Thyroid gland (tissue), 4 donors: Measurements from ENCODE around the gene CPA1. TPM values are rescaled to one million over a fixed set of nuclear protein-coding genes. Genes with fewer than 3 reads are reported as not detected.

Source experiments
- DNase-seq, 2 donors: peaks; one replicate each; pipeline ENCODE4 v3.0.0-alpha.2; 2019
- H3K27ac ChIP-seq, 3 donors: fragments of 200-600 bp; sonication (generic); 1 replicate in 2 of 3; 2 replicates in 1 of 3; pipeline ENCODE4 v1.5.1; 2016 to 2019; ENCODE audit warnings: mild to moderate bottlenecking in 1 of 3, moderate library complexity in 1 of 3
- H3K27me3 ChIP-seq: fragments of 200-600 bp; sonication (generic); one replicate; pipeline ENCODE4 v1.5.1; 2019
- H3K36me3 ChIP-seq, 2 donors: fragments of 200-600 bp; sonication (generic); one replicate each; pipeline ENCODE4 v1.5.1; 2016 to 2019
- H3K4me1 ChIP-seq, 2 donors: fragments of 200-600 bp; sonication (generic); one replicate each; pipeline ENCODE4 v1.5.1; 2017 to 2019
- H3K4me3 ChIP-seq, 3 donors: fragments of 200-600 bp; sonication (generic); replicated peaks in 1 of 3; 1 replicate in 2 of 3; 2 replicates in 1 of 3; pipeline ENCODE4 v1.5.1; 2016; ENCODE audit warnings: mild to moderate bottlenecking in 1 of 3
- H3K9me3 ChIP-seq: fragments of 200-600 bp; sonication (generic); one replicate; pipeline ENCODE4 v1.5.1; 2017
- POLR2A ChIP-seq, 2 donors: fragments of 450-650 bp; IDR thresholded peaks; one replicate each; pipeline ENCODE4 v1.6.1; 2017; ENCODE audit warnings: antibody characterized with exemption in 2 of 2, mild to moderate bottlenecking in 2 of 2, moderate library complexity in 1 of 2
- WGBS, 2 donors: methylation state at CpG; one replicate each; pipeline ENCODE4 v1.1.5; 2017; 5-methylcytosine and 5-hydroxymethylcytosine counted together
- intact Hi-C: fragments of 100-400 bp; cut with DNase I; formaldehyde crosslinking; loops from one replicate; pipeline ENCODE4 v1.15.1; 2023
- total RNA-seq, 4 donors: library from RNA; depleted of rRNA; stranded (reverse); fragments of >200 nt; gene quantifications; one replicate each; pipeline ENCODE4 v1.2.3, GENCODE V29; 2016
- TF ChIP-seq, protein P1 (sequence below), 6 experiments: fragments of 200-600 bp in 3 of 6; fragments of 450-650 bp in 3 of 6; sonication (generic) in 3 of 6; IDR thresholded peaks; one replicate each; pipeline ENCODE4 v1.5.1; 2016 to 2019; ENCODE audit warnings: antibody characterized with exemption in 6 of 6, mild to moderate bottlenecking in 2 of 6, inconsistent platforms in 1 of 6, moderate library complexity in 1 of 6

CPA1 gene
- total RNA-seq, 4 donors from 2014 or later = 1.3 TPM; not detected in 3

DNA sequence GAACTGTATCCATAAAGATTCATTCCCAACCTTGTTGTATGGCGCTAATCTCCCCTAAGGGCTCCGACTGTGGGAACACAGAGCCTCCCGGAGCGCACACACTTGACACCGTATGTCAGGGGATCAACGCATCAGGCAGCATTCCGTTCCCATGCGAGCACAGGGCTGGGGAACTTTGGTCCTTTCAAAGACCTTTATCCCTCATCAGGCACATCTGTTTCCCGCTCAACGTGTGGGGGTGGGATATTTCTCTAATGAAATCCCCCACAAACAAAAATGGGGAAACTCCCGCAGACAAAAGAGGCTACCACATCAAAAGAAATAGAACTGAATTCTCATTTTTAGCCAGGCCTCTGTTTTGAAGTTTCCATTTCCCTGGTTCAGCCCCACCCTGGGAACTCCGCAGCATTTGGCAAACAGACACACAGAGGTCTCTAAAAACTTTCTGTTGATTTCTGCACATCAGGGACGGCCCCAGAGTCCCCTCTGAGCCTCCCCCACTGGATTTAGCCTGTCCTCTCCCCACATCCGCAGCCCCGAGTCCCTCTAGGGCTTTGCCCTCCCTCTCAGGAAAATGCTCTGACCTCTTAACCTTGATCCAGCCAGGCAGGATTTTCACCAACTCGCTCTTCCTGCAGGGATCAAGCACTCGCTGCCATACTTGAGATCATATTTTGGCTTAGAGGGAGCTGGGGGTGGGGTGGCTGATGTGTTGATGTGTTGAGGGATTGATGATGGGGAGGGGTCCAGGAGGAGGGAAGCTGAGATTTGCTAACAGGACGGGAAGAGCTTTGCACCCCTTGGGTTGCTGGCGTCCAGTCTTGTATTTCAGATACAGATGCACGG, 29.1 kb upstream of the CPA1 start:
- TF ChIP-seq, protein P1, sequence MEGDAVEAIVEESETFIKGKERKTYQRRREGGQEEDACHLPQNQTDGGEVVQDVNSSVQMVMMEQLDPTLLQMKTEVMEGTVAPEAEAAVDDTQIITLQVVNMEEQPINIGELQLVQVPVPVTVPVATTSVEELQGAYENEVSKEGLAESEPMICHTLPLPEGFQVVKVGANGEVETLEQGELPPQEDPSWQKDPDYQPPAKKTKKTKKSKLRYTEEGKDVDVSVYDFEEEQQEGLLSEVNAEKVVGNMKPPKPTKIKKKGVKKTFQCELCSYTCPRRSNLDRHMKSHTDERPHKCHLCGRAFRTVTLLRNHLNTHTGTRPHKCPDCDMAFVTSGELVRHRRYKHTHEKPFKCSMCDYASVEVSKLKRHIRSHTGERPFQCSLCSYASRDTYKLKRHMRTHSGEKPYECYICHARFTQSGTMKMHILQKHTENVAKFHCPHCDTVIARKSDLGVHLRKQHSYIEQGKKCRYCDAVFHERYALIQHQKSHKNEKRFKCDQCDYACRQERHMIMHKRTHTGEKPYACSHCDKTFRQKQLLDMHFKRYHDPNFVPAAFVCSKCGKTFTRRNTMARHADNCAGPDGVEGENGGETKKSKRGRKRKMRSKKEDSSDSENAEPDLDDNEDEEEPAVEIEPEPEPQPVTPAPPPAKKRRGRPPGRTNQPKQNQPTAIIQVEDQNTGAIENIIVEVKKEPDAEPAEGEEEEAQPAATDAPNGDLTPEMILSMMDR (IDR thresholded peaks at IDR 0.05) = no peak
- TF ChIP-seq POLR2A (IDR thresholded peaks at IDR 0.05) = no peak
- WGBS, 2 donors = 53 to 68% methylated on average over 20 of the region's 20 CpGs
- peak overlapping the region in 2 of 3 donors; percentile 19 to 66 for H3K27ac ChIP-seq
- no peaks in the 10 kb centered on the region for H3K9me3 ChIP-seq
- intact Hi-C loops = no loop called here
- peaks cover 9 to 10% of the 10 kb centered on the region in 2 donors for H3K4me1 ChIP-seq
- H3K27me3 ChIP-seq = no peaks in the 10 kb centered on the region
- no peaks in the 10 kb centered on the region for H3K36me3 ChIP-seq
- H3K4me3 ChIP-seq = no peak overlapping the region
- DNase-seq = no peak

DNA sequence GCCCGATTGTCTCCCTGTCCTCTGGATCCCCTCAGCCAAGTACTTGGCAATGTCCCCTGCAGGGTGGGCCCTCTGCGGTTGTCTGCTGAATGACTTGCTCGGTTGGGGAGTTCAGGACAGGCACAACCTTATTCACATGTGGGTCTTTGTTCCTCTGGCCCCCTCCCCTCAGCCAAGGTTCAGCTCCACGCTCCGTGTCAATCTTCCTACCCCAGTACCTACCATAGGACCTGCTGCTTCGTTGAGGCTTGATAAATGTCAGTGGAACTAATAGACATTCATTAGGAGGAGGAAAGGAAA, 28.6 kb upstream of the CPA1 start:
- no peak for TF ChIP-seq POLR2A (IDR thresholded peaks at IDR 0.05)
- Histone ChIP-seq H3K36me3 (no peaks in the 10 kb centered on the region), H3K4me1 (peaks cover 15 to 16% of the 10 kb centered on the region in 2 donors), H3K9me3 (no peaks in the 10 kb centered on the region), H3K27me3 (no peaks in the 10 kb centered on the region), H3K27ac (peak overlapping the region in 1 of 3 donors; percentile 66), H3K4me3 (no peak overlapping the region)
- intact Hi-C loops = no loop called here
- DNase-seq = no peak
- WGBS, 2 donors = 59 to 67% methylated on average over 6 of the region's 6 CpGs

DNA sequence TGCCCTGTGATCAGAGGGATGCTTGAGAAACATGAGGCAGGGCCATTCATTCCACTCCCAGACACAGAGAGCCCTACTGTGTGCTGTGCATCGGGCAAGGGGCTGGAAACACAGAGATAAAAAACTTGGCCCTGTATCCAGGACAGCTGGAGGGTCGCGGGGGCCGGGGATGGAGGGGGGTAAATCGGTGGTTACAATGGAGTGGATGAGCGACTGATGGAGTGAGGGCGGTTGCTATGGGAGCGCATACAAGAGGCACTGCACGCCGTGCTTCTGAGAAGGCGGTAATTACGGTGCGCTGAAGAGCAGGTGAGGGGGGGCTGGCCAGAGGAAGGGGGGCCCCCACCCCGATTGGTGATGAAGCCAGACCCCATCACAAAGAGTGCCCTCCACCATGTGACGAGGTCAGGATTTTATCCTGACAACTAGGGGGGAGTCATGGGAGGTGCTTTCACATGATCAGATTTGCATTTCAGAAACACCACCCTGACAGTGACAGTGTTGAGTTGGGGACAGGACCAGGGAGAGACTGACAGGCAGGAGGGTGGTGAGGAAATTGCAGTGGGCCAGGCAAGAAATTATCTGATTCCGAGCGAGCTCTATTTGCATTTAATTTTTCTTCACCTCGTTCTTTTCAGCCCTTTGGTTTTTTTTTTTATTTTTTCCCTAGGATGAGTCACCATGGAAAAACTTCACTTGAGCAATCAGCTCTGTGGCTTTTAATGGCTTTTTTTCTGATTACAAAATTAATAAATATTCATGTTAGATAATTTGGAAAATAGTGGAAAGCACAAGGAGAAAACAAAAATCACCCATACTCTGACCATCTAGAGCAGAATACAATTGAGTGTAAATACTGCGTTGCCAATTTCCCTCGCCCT, 27.9 kb upstream of the CPA1 start:
- Histone ChIP-seq H3K4me3 (no peak overlapping the region), H3K27ac (peak overlapping the region in 1 of 3 donors; percentile 66), H3K4me1 (peaks cover 20% of the 10 kb centered on the region in 2 donors), H3K36me3 (no peaks in the 10 kb centered on the region), H3K27me3 (no peaks in the 10 kb centered on the region), H3K9me3 (no peaks in the 10 kb centered on the region)
- 32 to 34% methylated on average over 20 of the region's 20 CpGs for WGBS, 2 donors
- TF ChIP-seq, protein P1 (IDR thresholded peaks at IDR 0.05) = no peak
- TF ChIP-seq POLR2A (IDR thresholded peaks at IDR 0.05) = no peak
- intact Hi-C loops = no loop called here
- peak; percentile 22 to 23 for DNase-seq

DNA sequence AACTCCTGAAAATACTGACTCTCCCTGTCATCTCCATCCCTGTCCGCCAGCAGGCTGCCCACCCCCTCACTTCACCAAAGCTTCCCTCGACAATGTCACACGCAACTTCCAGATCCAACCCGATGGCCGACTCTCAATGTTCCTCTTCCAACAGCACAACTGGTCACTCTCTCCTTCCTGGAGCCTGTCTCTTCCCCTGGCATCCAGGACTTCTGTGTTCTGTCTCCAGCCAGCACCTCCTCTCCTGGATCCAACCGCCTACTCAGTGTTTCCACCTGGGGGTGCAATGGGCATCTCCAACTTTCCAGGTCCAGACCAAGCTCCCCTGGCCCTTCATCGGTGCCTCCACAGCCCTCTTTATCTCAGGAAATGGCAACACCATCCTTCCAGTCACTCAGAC, 27.1 kb upstream of the CPA1 start:
- 79 to 88% methylated on average over 7 of the region's 7 CpGs for WGBS, 2 donors
- Histone ChIP-seq H3K9me3 (no peaks in the 10 kb centered on the region), H3K4me3 (no peak overlapping the region), H3K27me3 (no peaks in the 10 kb centered on the region), H3K36me3 (no peaks in the 10 kb centered on the region), H3K4me1 (peaks cover 20% of the 10 kb centered on the region in 2 donors), H3K27ac (peak overlapping the region in 1 of 3 donors; percentile 66)
- no peak for TF ChIP-seq POLR2A (IDR thresholded peaks at IDR 0.05)
- TF ChIP-seq, protein P1 (IDR thresholded peaks at IDR 0.05) = no peak
- intact Hi-C loops = no loop called here
- no peak for DNase-seq

DNA sequence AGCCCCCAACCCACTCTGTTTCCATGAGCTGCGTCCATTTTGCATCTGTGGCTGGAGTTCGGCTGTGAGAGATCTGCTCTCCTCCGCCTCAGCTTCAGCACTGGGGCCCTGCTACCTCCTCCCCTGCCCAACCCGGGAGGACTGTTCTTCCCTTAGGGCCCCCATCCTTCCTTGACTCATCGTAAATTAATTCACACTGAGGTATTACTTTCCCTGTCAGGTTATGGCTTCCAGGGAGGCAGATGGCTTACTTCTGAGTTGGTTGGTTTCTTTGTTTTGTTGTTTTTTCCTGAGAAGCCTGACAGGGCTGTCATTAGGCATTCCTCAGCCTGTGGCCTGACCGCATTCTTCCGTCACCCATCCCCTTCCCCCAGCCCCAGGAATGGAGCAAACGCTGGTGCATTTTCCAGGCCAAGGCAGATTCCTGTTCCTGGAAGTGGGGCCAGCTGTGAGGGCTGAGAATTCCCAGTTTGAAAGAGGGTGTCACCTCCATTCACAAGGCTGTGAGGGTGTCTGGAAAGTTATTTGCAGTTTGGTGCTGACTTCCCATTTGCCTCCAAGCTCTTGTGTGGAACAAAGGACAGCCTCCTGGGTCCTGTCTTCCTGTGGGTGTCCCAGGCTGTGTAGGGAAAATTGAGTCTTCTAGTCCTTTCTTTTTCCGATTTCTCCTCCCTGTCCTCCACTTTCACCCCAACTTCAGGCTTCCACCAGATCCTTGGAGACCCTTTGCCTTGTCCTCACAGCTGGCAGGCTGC, 24.0 kb upstream of the CPA1 start:
- Histone ChIP-seq H3K27me3 (no peaks in the 10 kb centered on the region), H3K27ac (peak overlapping the region; percentile 49 to 88 (median 80)), H3K9me3 (no peaks in the 10 kb centered on the region), H3K4me1 (peaks cover 20% of the 10 kb centered on the region in 2 donors), H3K4me3 (no peak overlapping the region), H3K36me3 (no peaks in the 10 kb centered on the region)
- DNase-seq = peak; percentile 52 to 74
- 45 to 46% methylated on average over 8 to 9 of the region's 9 CpGs for WGBS, 2 donors
- intact Hi-C loops = no loop called here
- TF ChIP-seq, protein P1 (IDR thresholded peaks at IDR 0.05) = no peak
- TF ChIP-seq POLR2A (IDR thresholded peaks at IDR 0.05) = peak in 1 of 2 donors; percentile 21
